ENCODE results near the gene PSMB10.

- no peak for TF ChIP-seq CTCF (IDR thresholded peaks at IDR 0.05)
- no peak for TF ChIP-seq POLR2A (IDR thresholded peaks at IDR 0.05)
Measured at GRCh38 chr16:67946128-67946569, 9.5 kb upstream of the PSMB10 start.
